IPS-11a (cell line): ENCODE data around the gene CC2D1A.
"Not testable (repeated sequence)": the region's sequence is repeated elsewhere in the genome, so short reads cannot be mapped to it uniquely, and the experiment has no call there.

Experiments
- H3K4me3 ChIP-seq: one replicate; pipeline ENCODE4 v1.5.1; 2013; ENCODE audit warnings: low read depth, low read length, control low read depth

Gene CC2D1A

GRCh38 chr19:13902993-13903555 lies 2.9 kb upstream of the CC2D1A start:
- no peak overlapping the region for H3K4me3 ChIP-seq

DNA sequence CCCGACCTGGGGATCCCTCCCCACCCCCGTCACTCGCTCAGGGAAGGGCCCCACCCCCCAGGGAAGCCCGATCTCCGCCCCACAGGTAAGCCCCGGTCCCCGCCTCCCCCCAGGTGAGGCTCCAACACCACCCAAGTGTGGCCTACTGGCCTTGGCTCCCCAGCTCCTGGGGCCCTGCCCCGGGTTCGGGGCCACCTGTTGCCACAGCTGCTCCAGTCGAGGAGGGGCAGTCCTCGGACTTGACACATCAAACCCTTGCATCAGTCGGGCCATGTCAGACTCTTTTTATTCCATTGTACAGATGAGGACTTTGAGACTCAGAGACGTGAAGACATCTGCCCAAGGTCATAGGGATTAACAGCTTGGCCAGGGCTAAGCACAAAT lies 512 bp downstream of the CC2D1A start:
- peak overlapping the region; percentile 78 for H3K4me3 ChIP-seq

- H3K4me3 ChIP-seq = peak overlapping the region; percentile 78
Measured at GRCh38 chr19:13906910-13907309, 909 bp downstream of the CC2D1A start.

DNA sequence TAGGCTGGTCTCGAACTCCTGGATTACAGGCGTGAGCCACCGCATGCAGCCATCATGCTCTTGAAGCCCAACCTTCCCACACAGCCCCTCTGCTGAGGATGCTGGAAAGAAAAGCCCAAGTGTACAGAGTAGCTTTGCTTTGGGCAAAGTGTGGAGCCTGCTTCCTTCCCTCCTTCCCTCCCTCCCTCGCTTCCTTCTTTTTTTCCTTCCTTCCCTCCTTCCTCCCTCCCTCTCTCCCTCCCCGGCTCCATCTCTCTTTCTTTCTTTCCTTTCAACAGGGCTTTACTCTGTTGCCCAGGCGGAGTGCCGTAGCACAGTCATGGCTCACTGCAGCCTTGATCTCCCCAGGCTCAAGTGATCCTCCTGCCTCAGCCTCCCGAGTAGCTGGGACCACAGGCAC lies 2.7 kb downstream of the CC2D1A start:
- H3K4me3 ChIP-seq = no peak overlapping the region

DNA sequence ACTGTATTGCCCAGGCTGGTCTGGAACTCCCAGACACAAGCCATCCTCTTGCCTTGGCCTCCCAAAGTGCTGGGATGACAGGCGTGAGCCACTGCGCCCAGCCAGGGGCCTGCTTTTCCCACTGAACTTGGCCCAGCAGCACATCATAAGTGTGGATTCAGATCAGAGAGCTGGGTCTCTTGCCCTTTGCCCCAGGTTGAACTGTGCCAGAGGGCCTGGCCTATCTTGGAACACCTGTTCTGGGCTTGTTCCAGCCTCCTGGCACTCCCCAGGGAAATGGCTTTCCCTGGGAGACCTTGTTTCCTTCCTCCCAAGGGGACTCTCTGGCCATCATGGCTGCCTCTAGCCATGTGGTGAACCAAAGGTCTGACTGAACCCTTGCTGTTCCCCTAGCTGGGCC lies 3.4 kb downstream of the CC2D1A start:
- H3K4me3 ChIP-seq = no peak overlapping the region

- no peak overlapping the region for H3K4me3 ChIP-seq
Measured at GRCh38 chr19:13913352-13913751, 7.4 kb downstream of the CC2D1A start.

DNA sequence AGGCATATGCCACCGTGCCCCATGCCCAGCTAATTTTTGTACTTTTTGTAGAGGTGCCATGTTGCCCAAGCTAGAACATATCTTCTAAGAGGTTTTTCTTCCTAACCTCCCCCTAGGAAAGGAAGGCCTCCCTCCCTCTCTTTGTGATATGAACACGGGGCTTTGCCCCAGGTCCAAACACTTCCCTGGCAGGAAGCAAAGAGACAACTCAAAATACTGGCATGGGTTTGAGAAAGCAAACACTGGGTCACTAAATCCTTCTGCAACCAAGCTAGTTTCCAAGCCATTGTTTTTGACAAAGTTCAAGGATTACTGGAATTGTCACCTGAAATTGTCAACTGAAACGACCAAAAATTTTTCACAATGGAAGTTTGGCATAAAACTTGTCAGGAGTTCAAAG lies 8.8 kb downstream of the CC2D1A start:
- H3K4me3 ChIP-seq = no peak overlapping the region

DNA sequence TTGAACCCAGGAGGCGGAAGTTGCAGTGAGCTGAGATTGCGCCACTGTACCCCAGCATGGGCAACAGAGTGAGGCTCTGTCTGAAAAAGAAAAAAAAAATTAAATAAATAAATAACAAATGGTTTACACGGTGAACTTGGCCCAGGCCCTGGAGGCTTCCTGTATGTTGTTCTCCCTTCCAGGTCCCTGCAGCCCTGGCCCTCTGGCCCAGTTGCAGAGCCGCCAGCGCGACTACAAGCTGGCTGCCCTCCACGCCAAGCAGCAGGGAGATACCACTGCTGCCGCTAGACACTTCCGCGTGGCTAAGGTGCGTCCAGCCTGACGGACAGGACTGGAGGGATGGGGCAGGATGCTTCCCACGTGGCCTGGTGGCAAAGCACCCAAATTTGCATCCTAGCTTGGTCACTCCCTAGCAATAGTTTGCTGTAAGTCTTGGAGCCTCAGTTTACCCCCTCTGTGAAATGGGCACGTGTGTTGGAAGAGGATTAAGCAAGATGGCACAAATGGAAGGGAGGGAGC lies 11.9 kb downstream of the CC2D1A start:
- H3K4me3 ChIP-seq = no peak overlapping the region

- H3K4me3 ChIP-seq = no peak overlapping the region
Measured at GRCh38 chr19:13918726-13919411, 12.9 kb downstream of the CC2D1A start.

GRCh38 chr19:13920524-13920923 lies 14.5 kb downstream of the CC2D1A start:
- no peak overlapping the region for H3K4me3 ChIP-seq

GRCh38 chr19:13920940-13921747 lies 15.1 kb downstream of the CC2D1A start:
- H3K4me3 ChIP-seq = no peak overlapping the region

DNA sequence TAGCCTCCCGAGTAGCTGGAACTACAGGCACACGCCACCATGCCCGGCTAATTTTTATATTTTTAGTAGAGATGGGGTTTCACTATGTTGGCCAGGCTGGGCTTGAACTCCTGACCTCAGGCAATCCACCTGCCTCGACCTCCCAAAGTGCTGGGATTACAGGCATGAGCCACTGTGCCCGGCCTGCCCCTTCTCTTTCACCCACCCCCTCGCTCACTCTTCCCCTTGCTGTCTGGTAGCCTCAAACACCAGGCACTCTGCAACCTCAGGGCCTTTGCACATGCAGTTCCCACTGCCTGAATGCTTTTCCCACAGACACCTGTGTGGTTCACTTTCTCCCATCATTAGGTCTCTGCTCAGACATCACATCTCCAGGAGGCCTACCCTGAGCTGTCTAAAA lies 16.1 kb downstream of the CC2D1A start:
- H3K4me3 ChIP-seq = not testable (repeated sequence)

DNA sequence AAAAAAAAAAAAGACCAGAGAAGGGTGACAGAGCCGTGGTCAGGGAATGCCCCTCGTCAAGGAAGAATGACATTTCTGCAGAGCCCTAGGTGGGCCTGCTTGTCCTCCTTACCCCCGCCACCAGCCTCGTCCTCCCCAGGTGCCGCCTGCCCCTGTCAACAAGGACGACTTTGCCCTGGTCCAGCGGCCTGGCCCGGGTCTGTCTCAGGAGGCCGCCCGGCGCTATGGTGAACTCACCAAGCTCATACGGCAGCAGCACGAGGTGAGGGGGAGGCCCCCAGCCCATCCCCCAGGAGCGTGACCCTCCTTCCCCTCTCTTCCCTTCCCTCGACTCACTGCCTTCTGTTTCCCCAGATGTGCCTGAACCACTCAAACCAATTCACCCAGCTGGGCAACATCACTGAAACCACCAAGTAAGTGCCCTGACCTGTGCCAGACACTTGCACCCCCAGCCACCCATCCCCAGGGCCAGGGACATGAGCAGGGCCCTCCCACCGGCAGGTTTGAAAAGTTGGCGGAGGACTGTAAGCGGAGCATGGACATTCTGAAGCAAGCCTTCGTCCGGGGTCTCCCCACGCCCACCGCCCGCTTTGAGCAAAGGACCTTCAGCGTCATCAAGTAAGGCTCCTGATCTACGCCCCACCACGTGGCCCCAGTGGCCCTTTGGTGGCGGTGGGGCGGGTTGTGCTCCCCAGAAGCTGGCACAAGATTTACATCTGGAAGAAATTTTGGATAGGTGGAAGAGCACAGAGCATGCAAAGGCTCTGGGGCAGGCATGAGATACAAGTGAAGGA lies 17.4 kb downstream of the CC2D1A start:
- no peak overlapping the region for H3K4me3 ChIP-seq

DNA sequence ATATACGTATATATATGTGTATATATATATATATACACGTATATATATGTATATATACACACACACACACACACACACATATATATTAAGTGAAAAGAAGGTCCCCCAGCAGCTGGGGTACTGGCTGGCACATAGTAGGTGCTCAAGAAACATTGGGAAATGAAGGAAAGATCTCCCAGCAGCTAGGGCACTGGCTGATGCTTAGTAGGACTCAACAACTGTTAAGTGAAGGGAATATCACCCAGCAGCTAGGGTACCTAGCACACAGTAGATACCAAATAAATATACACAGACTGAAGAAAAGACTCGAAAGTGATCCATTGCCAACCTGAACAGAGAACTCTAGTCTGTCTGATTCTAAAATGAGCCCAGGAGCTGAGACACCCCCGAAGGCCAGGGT lies 20.0 kb downstream of the CC2D1A start:
- no peak overlapping the region for H3K4me3 ChIP-seq

DNA sequence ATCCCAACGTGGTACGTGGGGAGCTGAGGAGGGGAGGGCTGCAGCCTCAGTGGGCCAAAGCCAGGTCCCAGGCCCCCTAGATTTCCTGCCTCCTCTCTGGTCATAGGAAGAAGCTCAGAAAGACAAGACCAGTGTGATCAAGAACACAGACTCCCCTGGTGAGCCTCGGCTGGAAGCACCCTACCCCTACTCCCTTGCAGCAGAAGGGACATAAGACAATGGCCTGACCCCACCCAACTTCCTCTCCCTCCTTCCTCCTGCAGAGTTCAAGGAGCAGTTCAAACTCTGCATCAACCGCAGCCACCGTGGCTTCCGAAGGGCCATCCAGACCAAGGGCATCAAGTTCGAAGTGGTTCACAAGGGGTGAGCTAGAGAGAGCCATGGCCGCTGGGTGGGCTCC lies 20.7 kb downstream of the CC2D1A start:
- H3K4me3 ChIP-seq = no peak overlapping the region

GRCh38 chr19:13929340-13929739 lies 23.3 kb downstream of the CC2D1A start:
- H3K4me3 ChIP-seq = no peak overlapping the region

GRCh38 chr19:13929956-13930355 lies 24.0 kb downstream of the CC2D1A start:
- H3K4me3 ChIP-seq = no peak overlapping the region

DNA sequence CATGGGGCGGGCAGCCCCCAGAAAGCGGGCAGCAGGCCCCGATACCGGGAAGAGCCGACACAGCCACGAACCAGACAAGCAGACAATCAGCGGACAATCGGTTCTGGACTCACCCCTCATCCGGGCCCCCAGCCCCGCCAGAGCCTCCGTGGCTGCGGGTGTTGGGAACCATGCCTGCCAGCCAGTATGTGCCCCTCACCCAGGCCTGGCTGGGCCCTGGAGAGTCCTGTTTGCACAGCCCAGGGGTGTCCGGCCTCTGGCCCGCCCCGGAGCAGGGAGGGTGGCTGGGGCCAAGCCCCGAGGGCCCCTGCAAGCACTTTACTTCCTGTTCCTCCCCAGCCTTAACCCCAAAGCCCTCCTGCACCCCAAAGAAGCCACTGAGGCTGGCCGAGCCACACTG lies 24.4 kb downstream of the CC2D1A start:
- no peak overlapping the region for H3K4me3 ChIP-seq

- no peak overlapping the region for H3K4me3 ChIP-seq
Measured at GRCh38 chr19:13931391-13932148, 25.6 kb downstream of the CC2D1A start.

- no peak overlapping the region for H3K4me3 ChIP-seq
Measured at GRCh38 chr19:13932149-13932637, 26.2 kb downstream of the CC2D1A start.
